Astrocyte of the spinal cord (primary cell): ENCODE measurements around the gene TYROBP.

Experiments
- DNase-seq: peaks from one replicate; pipeline ENCODE4 v3.0.0; 2011; ENCODE audit warnings: low read depth, low spot score
- H3K4me3 ChIP-seq: 2 replicates; pipeline ENCODE4 v1.5.1; 2011; ENCODE audit warnings: low read depth, mild to moderate bottlenecking, low read length, moderate library complexity
- CTCF ChIP-seq: IDR thresholded peaks from 2 replicates; pipeline ENCODE4 v1.5.1; 2012; ENCODE audit warnings: low read depth, mild to moderate bottlenecking, low read length, inconsistent platforms
- in situ Hi-C: cut with HindIII; loops from 2 replicates; pipeline ENCODE4 v1.10.0; 2017; ENCODE audit warnings: low sequenced_read_pairs

TYROBP gene

GRCh38 chr19:35938282-35939224 is 30.5 kb upstream of the TYROBP start:
- in situ Hi-C loops, result no loop called here
- H3K4me3 ChIP-seq, result no peak overlapping the region

GRCh38 chr19:35937345-35938281 is 29.5 kb upstream of the TYROBP start:
- no peak for TF ChIP-seq CTCF
- DNase-seq, result no peak
- in situ Hi-C loops, result no loop called here
- H3K4me3 ChIP-seq, result peak overlapping the region; percentile 63

More at GRCh38 chr19:35938282-35939224, 30.5 kb upstream of the TYROBP start:
- no peak for DNase-seq
- TF ChIP-seq CTCF, result no peak

GRCh38 chr19:35936738-35937268 is 28.7 kb upstream of the TYROBP start:
- TF ChIP-seq CTCF, result no peak
- DNase-seq, result no peak
- in situ Hi-C loops, result no loop called here
- H3K4me3 ChIP-seq, result peak overlapping the region; percentile 63

- no peak for TF ChIP-seq CTCF
- in situ Hi-C loops, result no loop called here
- peak; percentile 73 for DNase-seq
- peak within 1 kb of the TSS; percentile 63 for H3K4me3 ChIP-seq
Observed at GRCh38 chr19:35935911-35936737, 28.0 kb upstream of the TYROBP start, which contains the start of gene LRFN3. Gene LRFN3, plus strand, starts transcription at chr19:35936374. Its CDS starts 3,052 bp downstream, at chr19:35939426.

GRCh38 chr19:35932291-35932936 is 24.3 kb upstream of the TYROBP start:
- in situ Hi-C loops, result no loop called here
- H3K4me3 ChIP-seq, result no peak overlapping the region
- TF ChIP-seq CTCF, result no peak

More at GRCh38 chr19:35932291-35932936, 24.3 kb upstream of the TYROBP start:
- DNase-seq, result no peak
